Gastrocnemius medialis (tissue), 4 donors: ENCODE measurements around the gene HIRA. TPM values are rescaled to one million over a fixed set of nuclear protein-coding genes. Genes with fewer than 3 reads are reported as not detected.
A peak's percentile ranks its signal among the peaks of the same experiment; 100 is the strongest.

ENCODE experiments used
- ATAC-seq, 2 donors: fragments of 150-250 bp; one replicate each; pipeline ENCODE4 v1.9.1; 2016
- DNase-seq, 2 donors: peaks; one replicate each; pipeline ENCODE4 v3.0.0-alpha.2; 2019
- H3K27ac ChIP-seq, 4 donors: fragments of 200-600 bp; sonication (generic); 1 replicate in 1 of 4; 2 replicates in 3 of 4; pipeline ENCODE4 v1.5.1; 2016 to 2018; ENCODE audit warnings: mild to moderate bottlenecking in 2 of 4, moderate library complexity in 1 of 4
- H3K27me3 ChIP-seq, 3 donors: fragments of 200-600 bp; sonication (generic) in 2 of 3; 1 replicate in 1 of 3; 2 replicates in 2 of 3; pipeline versions ENCODE4 v1.5.1 to v1.6.0; 2016 to 2019; ENCODE audit warnings: mild to moderate bottlenecking in 1 of 3, moderate library complexity in 1 of 3
- H3K36me3 ChIP-seq, 2 donors: fragments of 200-600 bp; sonication (generic) in 1 of 2; one replicate each; pipeline ENCODE4 v1.5.1; 2017 to 2018
- H3K4me1 ChIP-seq, 2 donors: fragments of 200-600 bp; sonication (generic) in 1 of 2; one replicate each; pipeline ENCODE4 v1.5.1; 2016 to 2017; ENCODE audit warnings: mild to moderate bottlenecking in 2 of 2
- H3K4me3 ChIP-seq, 4 donors: fragments of 200-600 bp; sonication (generic) in 3 of 4; 1 replicate in 1 of 4; 2 replicates in 3 of 4; pipeline ENCODE4 v1.5.1; 2016 to 2019; ENCODE audit warnings: mild to moderate bottlenecking in 2 of 4
- H3K9me3 ChIP-seq, 3 donors: fragments of 200-600 bp; sonication (generic) in 2 of 3; 1 replicate in 1 of 3; 2 replicates in 2 of 3; pipeline ENCODE4 v1.5.1; 2016 to 2019
- CTCF ChIP-seq, 5 experiments: fragments of 450-650 bp in 3 of 5; fragments of 200-600 bp in 2 of 5; sonication (generic) in 2 of 5; IDR thresholded peaks in 4 of 5; conservative IDR thresholded peaks in 1 of 5; 1 replicate in 4 of 5; 2 replicates in 1 of 5; pipeline ENCODE4 v1.5.1; 2016 to 2019; ENCODE audit warnings: antibody characterized with exemption in 5 of 5, mild to moderate bottlenecking in 3 of 5, moderate library complexity in 3 of 5
- POLR2A ChIP-seq, 2 donors: fragments of 450-650 bp; IDR thresholded peaks; one replicate each; pipeline ENCODE4 v1.6.1; 2017; ENCODE audit warnings: antibody characterized with exemption in 2 of 2, mild to moderate bottlenecking in 2 of 2, moderate library complexity in 2 of 2
- in situ Hi-C, 4 donors: fragments of 200-750 bp; cut with MboI; loops; one replicate each; pipeline versions ENCODE4 v1.15.0 to v1.8.0; 2017; ENCODE audit warnings: low sequenced_read_pairs in 4 of 4
- intact Hi-C: fragments of 100-400 bp; cut with DNase I; formaldehyde crosslinking; loops from one replicate; pipeline ENCODE4 v1.15.1; 2023; ENCODE audit warnings: low total_unique reads
- total RNA-seq, 4 donors: library from RNA; depleted of rRNA; stranded (reverse); fragments of >200 nt; gene quantifications; one replicate each; pipeline versions ENCODE4 v1.1.0 to v1.2.3, GENCODE V29; 2016

Gene HIRA
- total RNA-seq, 4 donors from 2014 or later, result 14.2 to 46.8 (median 24.6) TPM

GRCh38 chr22:19349778-19350475, 81.6 kb downstream of the HIRA start:
- no peak for DNase-seq
- TF ChIP-seq CTCF (IDR thresholded peaks at IDR 0.05 in 4 of 5, conservative IDR thresholded peaks at IDR 0.05 in 1 of 5) (no peak), POLR2A (IDR thresholded peaks at IDR 0.05) (no peak)
- in situ Hi-C loops (loop anchor here in 1 of 4 donors (25.0 kb wide), 1 partner anchor 287 kb away; no protein-coding TSS in a partner anchor), intact Hi-C loops (no loop called here)
- Histone ChIP-seq H3K4me3 (no peak overlapping the region), H3K9me3 (no peaks in the 10 kb centered on the region), H3K27me3 (no peaks in the 10 kb centered on the region), H3K4me1 (peaks cover 3 to 5% of the 10 kb centered on the region in 2 donors), H3K27ac (peak overlapping the region in 3 of 4 donors; percentile 33 to 57 (median 51)), H3K36me3 (peaks cover 0 to 88% of the 10 kb centered on the region in 2 donors)
- ATAC-seq, result no peak

- no peak overlapping the region for H3K4me3 ChIP-seq
- no peak for ATAC-seq
- in situ Hi-C loops (loop anchor here in 1 of 4 donors (25.0 kb wide), 1 partner anchor 291 kb away; no protein-coding TSS in a partner anchor), intact Hi-C loops (no loop called here)
- peaks cover 4 to 73% of the 10 kb centered on the region in 2 donors for H3K36me3 ChIP-seq
- H3K9me3 ChIP-seq, result no peaks in the 10 kb centered on the region
- no peak for DNase-seq
- peak overlapping the region in 2 of 4 donors; percentile 37 to 52 for H3K27ac ChIP-seq
- peaks cover 3 to 5% of the 10 kb centered on the region in 2 donors for H3K4me1 ChIP-seq
- TF ChIP-seq CTCF (IDR thresholded peaks at IDR 0.05 in 4 of 5, conservative IDR thresholded peaks at IDR 0.05 in 1 of 5) (no peak), POLR2A (IDR thresholded peaks at IDR 0.05) (no peak)
- no peaks in the 10 kb centered on the region for H3K27me3 ChIP-seq
Measured at GRCh38 chr22:19346677-19347265, 84.8 kb downstream of the HIRA start.

- intact Hi-C loops, result no loop called here
Measured at GRCh38 chr22:19344420-19344819, 87.1 kb downstream of the HIRA start.

GRCh38 chr22:19343470-19343869, 88.1 kb downstream of the HIRA start:
- TF ChIP-seq CTCF (IDR thresholded peaks at IDR 0.05 in 4 of 5, conservative IDR thresholded peaks at IDR 0.05 in 1 of 5) (no peak), POLR2A (IDR thresholded peaks at IDR 0.05) (no peak)
- in situ Hi-C loops, result loop anchor here in 1 of 4 donors (25.0 kb wide), 1 partner anchor 294 kb away; no protein-coding TSS in a partner anchor
- ATAC-seq (no peak), DNase-seq (no peak)
- Histone ChIP-seq H3K36me3 (peaks cover 4 to 62% of the 10 kb centered on the region in 2 donors), H3K27me3 (no peaks in the 10 kb centered on the region), H3K4me3 (no peak overlapping the region), H3K9me3 (no peaks in the 10 kb centered on the region), H3K27ac (no peak overlapping the region), H3K4me1 (no peaks in the 10 kb centered on the region)
- intact Hi-C loops, result no loop called here

More at GRCh38 chr22:19344420-19344819, 87.1 kb downstream of the HIRA start:
- ATAC-seq, result no peak
- TF ChIP-seq POLR2A (IDR thresholded peaks at IDR 0.05), result no peak
- TF ChIP-seq CTCF (IDR thresholded peaks at IDR 0.05 in 4 of 5, conservative IDR thresholded peaks at IDR 0.05 in 1 of 5), result no peak
- Histone ChIP-seq H3K4me1 (no peaks in the 10 kb centered on the region), H3K27me3 (no peaks in the 10 kb centered on the region), H3K9me3 (no peaks in the 10 kb centered on the region), H3K36me3 (peaks cover 4 to 61% of the 10 kb centered on the region in 2 donors), H3K27ac (no peak overlapping the region), H3K4me3 (no peak overlapping the region)
- no peak for DNase-seq
- in situ Hi-C loops, result loop anchor here in 1 of 4 donors (25.0 kb wide), 1 partner anchor 293 kb away; no protein-coding TSS in a partner anchor
